ENCODE data around the gene KLHL29.

The KLHL29 gene

DNA sequence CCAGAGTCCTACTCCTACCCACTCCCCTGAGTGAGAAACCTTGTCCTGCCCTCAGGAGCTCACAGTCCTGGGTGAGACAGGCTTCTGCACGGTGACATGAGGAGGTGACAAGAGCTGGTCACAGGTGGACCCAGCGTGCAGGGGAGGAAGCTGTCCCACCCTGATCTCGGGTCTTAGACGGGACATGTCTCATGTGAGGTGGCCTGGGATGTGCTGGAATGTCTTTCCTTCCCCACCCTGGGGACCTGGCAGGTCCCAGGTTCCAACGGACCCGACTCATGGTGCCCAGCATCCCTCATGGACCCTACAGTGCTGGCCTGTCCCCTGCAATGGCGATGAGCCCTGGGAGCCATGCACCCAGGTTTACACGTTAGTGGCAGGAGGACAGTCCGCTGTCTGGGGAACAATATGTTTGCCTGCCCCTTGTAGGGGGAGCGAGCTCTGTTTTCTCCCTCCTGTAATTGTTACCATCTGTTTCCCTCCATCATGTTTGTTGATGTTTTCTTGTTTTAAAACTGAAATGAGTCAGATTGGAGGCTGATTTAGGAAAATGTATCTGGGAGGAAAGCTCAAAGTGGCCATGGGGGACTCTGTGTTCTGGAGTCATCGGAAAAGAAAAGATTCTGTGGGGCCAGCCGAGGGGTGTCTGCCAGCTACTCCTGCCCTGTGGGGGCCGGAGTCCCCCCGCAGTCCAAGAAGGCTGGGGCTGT lies 238.1 kb downstream of the KLHL29 start:
- no peak for DNase-seq

DNA sequence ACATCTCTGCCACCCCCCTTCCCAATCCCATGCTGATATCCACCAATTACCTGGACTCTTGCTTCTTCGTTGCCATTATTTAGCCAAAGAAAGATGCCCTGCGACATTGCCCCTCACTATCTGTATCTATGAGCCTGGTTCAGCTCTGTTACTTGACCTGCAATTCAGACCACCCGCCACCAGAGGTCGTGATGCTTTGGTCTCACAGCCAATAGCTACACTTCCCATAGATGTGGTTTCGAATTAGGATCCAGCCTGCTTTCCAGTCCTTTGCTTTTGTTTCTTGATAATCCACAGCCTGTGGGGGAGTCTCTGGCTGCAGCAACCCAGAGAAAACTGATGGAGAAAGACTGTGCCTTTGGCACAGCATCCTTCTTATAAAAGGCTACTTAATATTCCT lies 239.4 kb downstream of the KLHL29 start:
- DNase-seq: no peak

DNA sequence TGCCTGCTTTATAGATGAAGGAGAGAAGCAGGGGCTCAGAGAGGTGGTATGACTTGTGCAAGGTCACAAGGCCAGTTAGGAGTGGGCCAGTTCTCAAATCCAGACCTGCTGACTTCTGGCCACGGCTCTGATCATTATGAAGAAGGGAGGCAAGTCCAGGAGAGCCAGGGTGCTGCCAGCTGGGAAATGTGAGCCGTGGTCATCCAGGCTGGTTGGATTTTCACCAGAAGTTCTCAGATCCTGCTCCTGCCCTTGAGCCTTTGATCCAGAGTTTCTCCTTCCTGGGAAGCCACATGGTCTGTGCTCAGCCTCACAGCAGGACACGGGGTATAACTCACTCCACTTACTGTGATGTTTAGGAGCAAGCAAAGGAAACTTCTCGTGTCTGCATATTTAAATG lies 239.9 kb downstream of the KLHL29 start:
- no peak for DNase-seq

DNA sequence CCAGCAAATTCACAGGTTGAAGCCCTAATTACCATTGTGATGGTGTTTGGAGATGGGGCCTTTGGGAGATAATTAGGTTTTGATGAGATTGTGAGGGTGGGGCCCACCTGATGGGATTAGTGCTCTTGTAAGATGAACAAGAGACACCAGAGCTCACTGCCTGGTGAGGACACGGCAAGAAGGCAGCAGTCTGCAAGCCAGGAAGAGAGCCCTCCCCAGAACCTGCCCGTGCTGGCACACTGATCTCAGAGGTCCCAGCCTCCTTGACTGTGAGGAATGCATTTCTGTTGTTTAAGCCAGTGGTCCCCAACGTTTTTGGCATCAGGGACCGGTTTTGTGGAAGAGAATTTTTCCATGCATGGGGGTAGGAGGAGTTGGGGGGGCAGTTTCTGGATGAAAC lies 240.7 kb downstream of the KLHL29 start:
- DNase-seq: no peak

DNA sequence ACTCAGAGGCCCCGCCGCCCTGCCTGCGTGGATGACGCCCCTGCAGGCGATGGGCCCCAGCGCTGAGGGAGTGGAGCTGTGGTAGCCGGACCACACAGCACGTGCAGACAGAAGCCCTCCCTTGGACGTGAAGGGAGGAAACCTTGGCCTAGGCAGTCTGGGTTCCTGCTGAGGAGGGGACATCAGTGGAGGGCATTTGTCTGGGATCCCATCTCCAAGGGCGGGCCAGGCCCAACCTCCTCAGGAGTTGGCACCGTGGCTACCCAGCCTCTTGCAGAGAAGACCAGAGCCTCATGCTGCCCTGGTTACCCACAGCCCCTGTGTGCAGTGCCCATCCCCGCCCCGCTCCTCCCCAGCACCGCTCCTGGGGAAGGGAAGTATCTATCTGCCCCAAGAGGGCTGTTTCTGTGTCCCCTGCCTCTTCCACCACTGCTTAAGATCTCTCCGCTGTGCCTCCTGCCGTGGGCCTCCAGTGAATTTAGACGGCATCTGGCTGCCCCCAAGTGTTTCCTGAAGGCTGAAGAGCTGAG lies 241.8 kb downstream of the KLHL29 start:
- no peak for DNase-seq

DNA sequence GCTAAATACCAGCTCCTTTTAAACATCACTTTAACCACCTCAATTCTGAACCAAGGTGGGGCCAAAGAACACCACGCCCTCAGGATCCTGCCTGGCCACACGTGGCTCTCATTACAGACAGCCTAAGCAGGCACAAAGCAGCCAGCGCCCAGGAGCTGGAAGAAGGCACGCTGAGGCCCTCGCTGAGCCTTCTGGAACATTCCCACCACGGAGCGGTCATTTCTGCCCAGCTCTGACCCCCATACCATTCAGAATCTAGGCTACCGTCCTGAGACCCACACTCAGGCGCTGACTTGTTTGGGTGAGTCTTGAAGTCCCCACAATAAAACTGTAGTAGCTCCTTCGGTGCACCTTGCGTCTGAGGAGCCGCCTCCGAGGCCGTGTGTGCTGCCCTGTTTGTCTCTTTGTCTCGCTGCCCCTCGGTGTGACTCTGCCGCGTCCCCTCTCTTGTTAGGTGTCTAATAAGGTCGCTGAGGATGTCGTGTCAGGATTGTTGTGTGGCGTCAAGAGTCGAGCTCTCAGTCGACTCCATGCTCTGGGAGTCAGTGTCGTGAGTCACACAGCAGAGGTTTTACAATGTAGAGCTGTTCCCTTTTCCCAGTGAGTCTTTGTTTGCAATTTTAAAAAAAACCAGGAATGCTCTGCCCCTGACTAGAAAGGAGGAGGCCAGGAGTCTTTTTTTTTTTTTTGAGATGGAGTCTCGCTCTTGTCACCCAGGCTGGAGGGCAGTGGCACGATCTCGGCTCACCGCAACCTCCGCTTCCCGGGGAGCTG lies 242.4 kb downstream of the KLHL29 start:
- DNase-seq: no peak

DNA sequence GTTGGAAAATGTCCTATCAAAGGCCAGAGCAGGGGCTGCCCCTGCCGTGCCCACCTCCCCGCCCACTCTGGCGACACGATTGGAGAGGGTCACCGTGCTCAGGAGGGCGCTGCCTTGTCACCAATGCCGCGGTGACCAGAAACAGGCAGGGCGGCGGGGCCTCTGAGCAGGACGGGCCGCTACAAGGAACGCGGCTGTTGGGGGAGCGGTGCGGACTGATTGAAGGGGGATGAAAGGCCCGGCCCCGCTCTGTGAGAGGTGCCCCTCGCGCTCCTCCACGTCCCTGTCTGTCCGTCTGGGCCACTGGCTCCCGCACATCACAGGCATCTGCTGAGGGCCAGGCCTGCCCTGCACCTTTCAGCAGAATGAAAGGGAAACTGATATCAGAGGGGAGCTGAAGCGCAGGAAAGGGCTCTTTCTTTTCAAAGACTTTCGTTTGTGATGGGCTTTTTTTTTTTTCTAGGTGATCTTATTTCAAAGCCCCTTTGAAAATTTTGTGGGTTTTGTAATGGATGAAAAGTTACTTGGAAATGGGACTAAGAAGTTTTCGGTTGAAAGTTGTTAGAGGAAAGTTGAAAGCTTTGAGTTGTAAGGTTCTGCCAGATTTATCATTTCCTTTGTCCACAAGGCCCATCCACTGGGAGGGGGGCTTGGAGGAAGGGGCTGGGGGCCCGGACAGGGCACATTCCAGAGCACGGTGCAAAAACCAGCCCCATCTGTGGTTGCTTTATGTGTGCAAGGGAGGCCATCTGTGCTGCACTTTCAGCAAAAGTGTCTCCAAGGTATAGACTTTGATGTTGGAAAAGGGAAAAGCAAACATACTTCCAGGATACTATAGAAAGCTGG lies 244.2 kb downstream of the KLHL29 start:
- no peak for DNase-seq

DNA sequence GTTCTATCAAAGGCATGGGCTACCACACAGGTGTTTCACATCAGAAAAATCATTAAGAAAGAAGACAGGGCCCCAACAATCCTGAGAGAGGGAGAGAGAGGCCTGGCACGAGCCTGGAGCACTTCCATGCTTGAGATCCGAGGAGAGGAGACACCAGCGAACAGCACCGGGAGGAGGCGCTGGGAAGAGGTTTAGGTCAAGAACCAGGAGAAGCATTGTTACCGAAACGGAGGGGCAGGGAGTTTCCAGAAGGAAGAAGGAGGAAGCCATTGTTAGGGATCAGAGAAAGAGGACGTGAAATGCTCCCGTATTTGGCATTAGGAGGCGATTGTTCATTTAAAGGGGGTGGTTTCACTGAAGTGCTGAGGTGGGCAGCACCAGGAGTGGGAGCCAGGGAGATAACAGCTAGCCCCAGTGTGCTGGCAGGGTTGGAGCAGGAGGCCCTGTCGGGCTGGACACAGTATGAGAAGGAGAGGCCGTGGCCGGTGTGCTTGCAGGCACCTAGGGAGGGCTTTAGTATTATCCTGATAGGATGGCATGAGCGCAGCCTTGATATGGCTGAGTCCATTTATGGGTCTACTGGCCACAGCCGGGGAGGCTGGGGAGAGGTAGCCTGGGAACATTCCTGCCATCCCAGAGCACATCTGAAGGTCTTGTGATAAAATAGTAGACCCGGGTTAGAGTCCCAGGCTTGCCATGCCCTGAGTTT lies 244.9 kb downstream of the KLHL29 start:
- no peak for DNase-seq

DNA sequence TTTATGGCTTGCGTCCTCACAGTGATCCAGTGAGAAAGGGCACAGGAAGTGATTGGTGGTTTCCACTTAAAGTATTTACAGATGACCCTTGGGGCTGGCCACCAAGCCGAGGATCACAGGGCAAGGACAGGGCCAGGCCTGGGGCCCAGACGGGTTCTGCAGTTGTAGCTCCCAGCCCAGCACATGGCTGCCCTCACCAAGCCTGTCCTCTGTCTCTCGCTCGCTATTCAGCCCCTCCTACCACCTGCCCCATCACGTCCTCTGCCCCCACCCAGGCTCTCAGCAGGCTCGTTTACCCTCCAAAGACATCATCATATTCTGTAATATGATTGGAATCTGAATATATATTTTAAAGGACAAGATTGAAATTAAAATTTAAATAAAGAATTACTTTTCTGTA lies 246.0 kb downstream of the KLHL29 start:
- no peak for DNase-seq

DNA sequence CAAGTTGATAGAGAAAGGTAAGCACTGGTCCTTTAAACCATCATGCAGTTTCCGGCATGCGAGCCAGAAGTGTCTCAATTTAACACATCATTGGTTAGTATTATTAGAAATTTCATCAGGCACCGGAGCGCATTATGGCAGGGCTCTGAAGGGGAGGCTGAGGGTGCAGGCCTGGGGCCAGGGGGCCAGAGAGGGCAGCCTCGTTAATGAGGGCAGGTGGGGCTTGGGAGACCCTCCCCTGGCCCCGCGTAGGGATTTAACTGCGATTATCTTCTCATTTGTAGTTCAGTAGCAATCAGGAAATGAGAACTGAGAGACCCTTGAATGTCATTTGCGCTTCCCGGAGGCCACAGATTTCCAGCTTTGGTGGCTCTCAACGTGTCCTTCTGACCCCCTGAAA lies 246.4 kb downstream of the KLHL29 start:
- no peak for DNase-seq

DNA sequence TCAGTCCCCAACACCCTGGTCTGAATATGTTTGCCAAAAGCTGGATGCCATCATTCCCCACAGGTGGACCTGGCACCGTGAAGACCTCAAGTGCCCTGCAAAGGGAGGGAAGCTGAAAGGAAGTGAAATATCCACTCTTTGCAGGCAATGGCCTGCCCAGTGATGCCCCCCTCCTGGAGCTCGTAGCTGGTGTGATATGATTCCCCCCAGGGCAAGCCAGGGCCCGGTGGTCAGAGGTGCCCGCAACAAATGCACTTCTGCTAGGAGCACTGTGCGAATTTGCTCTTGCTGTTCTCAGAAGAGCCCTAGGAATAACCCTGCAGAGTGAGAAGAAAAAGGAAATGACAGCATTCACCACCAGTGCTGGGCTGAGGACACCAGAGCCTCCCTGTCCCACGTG lies 247.4 kb downstream of the KLHL29 start:
- DNase-seq: no peak

DNA sequence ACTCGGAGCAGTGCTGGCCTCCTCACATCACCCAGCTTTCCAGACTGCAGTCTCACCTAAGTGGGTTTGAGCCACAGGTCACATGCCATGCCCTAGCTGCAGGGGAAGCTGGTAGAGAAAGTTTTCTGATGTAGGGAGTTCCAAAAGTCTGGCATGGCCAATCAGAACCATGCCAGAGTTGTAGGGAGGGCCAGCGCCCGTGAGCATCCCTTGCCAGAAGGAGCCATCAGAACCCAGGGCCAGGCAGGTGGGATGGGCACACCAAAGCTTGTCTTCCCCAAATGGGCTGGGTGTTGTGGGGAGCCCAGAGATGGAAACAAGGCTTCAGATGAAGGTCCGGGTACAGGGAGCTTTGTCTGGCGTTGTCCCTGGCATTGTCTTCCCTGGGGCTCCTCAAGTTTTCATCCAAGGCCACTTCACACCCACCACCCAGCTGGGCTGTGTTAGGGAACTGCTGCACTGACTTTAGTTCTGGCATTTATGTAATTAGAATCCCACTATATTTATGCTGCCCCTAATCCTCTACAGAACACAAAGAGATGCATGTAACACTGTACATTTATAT lies 247.9 kb downstream of the KLHL29 start:
- DNase-seq: no peak

DNA sequence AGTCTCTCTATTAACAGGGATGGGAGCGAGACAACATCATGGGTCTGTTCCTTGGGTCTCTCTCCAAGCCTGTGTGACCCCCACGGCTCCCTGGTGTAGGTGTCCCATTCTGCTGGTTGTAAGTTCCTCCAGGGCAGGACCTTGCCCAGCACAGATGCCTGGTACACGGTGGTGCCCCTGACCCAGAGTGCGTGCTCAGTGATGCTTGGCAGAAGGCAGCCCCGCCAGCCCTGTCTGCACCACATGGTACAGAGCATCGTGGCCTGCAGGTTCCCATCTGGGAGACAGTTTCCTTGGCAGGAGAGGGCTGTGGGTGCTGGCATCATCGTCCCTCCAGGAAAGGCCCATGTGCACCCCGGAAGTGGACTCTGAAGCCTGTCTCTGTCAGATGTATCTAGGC lies 249.0 kb downstream of the KLHL29 start:
- no peak for DNase-seq

DNA sequence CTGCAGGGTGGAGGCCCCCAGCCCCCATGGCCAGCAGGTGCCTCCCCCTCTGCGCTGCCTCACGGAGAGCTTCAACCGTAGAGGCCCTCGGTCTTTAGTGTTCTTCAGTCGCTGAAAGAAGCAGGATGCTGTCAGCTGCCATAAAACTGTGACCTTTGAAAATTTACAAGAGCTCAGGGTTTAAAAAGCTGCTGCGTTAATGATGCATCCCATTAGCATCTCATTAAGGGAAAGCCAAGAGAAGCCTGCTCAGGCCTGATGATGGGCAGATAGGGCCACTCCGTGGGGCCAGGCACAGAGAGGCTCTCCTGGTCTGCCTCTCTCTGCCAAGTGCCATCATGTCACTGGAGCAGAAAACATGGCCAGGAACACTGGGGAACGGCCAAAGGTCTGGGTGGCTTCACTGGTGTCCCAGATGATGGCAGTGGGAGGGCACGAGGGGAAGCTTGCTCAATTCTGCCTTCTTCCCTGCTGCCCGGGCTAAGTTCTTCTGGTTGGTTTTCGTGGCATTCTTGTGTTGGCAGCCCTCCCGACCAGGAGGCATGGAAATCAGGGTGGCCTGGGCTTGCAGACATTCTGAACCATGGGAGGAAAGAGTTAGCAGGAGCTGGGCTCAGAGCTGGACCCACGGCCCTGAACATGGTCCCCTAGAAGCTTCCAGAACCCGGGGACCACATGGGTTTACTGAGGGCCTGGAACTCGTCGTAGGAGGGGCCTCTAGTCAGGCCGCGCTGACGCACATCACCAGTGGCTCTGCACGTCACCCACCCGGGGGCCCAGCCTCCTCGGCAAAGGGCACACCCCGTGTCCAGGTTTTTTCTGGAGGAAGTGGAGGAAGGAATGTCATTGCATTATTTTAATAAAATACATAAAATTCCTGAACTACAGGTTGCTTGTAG lies 250.7 kb downstream of the KLHL29 start:
- no peak for DNase-seq

DNA sequence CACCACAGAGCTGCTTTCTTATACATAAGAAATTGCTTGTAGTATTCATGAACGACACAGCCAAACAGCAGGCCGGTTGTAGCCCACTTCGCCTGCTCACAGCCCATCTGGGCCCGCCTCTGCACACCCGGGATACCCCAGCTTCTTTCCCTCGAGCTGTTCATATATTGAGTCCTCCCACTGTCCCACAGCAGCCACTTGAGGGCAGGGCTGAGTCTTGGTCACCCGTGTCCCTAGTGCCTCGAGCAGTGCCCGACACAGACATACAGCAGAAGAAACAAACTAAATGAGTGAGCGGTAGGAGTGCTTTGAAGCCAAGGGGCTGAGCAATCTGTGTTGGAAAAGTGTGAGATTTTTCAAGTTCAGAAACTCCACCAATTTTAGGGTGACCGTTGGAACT lies 251.4 kb downstream of the KLHL29 start:
- DNase-seq: peak; percentile 46

DNA sequence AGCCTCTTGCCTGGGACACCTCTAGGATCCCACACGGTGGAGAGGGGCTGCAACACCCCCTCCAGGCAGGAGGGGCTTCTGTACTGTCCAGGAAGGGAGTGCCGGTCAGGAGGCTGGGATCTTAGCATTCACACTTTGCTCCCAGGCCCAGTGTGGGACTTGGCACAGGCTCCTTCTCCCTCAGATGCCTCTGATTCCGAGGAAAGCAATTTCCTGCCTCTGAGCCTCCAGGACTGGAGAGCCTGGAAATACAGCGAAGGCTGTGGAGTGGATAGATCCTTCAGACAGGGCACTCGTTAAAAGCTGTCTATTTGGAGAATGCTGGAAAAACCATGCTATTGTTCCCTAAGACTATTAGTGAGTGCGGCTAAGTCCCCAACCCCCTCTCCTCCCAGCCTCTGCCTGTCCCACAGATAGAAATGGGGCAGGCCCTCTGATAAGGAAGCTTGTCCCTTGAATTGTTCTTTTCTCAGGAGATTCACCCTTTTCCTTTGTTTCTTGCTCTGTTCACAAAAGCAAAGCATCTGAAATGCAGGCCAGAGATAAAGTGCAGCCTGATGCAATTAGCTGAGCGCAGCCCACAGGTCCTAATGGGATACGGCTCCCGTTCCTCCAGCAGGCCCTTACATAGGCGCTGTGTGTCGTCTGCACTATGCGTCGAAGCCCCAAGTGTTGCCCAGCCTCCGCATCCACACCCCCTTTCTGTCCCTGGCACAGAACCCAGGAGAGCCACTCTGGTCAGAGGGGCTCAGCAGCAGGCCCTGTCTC lies 252.2 kb downstream of the KLHL29 start:
- DNase-seq: peak; percentile 88

DNA sequence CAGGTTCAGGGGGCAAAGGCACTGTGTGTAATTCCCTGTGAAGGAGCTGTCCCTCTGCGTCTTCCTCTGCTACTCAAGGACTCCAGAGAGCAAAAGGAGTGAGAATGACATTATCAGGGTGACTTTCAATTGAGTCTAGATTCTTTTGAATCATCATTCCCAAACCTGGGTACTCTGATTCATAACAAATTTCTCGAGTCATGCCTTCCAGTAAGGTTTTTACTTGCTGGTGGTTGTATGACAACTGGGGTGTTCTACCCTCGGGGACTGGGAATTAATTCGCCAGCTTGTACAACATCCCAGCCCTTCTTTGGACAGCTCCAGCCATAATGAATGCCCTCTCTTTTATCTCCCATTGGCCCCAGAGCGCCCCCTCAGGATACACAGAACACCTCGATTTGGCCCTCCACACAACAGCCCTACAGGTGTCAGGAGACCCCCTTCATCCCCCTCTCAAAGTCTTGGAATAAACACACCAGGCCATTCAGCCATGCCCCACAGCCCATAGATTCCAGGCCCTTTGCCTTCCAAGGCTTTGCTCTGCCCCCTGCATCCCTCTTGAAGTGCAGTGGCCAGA lies 254.5 kb downstream of the KLHL29 start:
- no peak for DNase-seq

DNA sequence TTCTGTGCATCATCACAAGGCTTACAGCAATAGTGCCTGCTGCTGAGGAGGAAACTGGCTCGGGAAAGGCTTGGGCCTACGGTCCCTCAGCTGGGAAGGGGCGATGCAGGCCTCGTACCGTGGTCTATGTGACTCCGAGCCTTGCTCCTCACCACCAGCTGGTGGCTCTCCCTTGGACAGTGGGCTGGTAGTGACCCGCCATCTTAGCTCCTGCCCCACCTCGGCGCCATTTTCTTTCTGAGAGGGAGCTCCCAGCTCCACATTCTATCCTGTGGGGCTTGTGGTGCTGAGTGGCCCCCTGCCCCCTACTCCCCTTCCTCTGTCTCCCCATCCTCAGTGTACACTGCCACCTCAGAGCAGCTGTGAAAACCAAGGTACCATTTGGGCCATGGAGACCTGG lies 255.7 kb downstream of the KLHL29 start:
- DNase-seq: no peak

DNA sequence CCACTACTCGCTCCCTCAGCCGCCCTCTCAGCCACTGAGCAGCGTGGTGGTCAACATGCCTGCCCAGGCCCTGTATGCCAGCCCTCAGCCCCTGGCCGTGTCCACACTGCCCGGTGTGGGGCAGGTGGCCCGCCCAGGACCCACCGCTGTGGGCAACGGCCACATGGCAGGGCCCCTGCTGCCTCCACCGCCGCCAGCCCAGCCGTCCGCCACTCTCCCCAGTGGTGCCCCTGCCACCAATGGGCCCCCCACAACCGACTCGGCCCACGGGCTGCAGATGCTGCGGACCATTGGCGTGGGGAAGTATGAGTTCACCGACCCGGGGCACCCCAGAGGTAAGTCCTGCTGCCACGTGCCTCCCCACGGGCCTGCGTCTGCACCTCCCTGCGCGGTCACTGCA lies 257.5 kb downstream of the KLHL29 start:
- DNase-seq: no peak

DNA sequence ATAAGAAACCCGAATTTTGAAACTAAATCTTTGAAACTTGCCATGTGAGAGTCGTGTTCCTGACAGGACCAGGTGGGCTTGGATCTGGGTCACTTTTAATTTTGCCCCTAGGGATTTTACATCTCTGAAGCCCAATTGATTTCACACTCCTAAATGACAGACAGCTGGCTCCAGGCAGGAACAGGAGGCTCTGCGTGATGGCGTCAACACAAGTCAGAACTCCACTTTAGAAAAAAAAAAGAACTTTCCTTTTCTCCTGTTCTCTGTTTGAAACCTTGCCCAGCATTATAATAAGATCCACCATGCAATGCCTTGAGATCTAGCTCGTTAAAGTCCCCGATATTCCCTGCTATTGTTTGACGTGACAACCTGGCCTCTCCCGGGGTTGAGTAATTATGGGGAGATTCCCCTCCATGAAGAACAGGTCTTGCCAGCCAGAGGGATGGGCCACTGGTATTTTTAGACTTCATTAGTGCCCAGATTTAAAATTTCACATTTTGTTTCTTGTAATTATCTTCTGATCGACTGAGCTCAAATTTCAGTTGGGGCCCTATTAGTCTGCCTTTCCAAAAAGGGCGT lies 260.3 kb downstream of the KLHL29 start:
- no peak for DNase-seq

All from fibroblast of skin of right biceps (primary cell).